Fibroblast of skin of left quadriceps (primary cell): ENCODE data around the gene NFIA.
"Not testable (repeated sequence)": the region's sequence is repeated elsewhere in the genome, so short reads cannot be mapped to it uniquely, and the experiment has no call there.

Source experiments
- DNase-seq, 2 experiments: peaks; one replicate each; pipeline ENCODE4 v3.0.0-alpha.2; 2013; ENCODE audit warnings: low read depth in 2 of 2

NFIA gene

GRCh38 chr1:61102041-61102440, 19.7 kb downstream of the NFIA start:
- no peak for DNase-seq

GRCh38 chr1:61102621-61103020, 20.3 kb downstream of the NFIA start:
- no peak for DNase-seq

- DNase-seq, result no peak
These were observed 21.9 kb downstream of the NFIA start for GRCh38 chr1:61104220-61104671.

- DNase-seq, result no peak
These were observed 25.3 kb downstream of the NFIA start for GRCh38 chr1:61107638-61108037.

GRCh38 chr1:61109158-61109557, 26.8 kb downstream of the NFIA start:
- DNase-seq, result no peak

- DNase-seq, result no peak
These were observed 27.5 kb downstream of the NFIA start for GRCh38 chr1:61109910-61110309.

GRCh38 chr1:61110554-61110953, 28.2 kb downstream of the NFIA start:
- no peak for DNase-seq

- no peak for DNase-seq
These were observed 29.0 kb downstream of the NFIA start for GRCh38 chr1:61111084-61112004.

GRCh38 chr1:61114178-61114870, 32.0 kb downstream of the NFIA start:
- no peak for DNase-seq

- no peak for DNase-seq
These were observed 33.1 kb downstream of the NFIA start for GRCh38 chr1:61115436-61115835.

GRCh38 chr1:61116421-61116820, 34.1 kb downstream of the NFIA start:
- DNase-seq, result no peak

GRCh38 chr1:61117283-61117682, 34.9 kb downstream of the NFIA start:
- no peak for DNase-seq

GRCh38 chr1:61119085-61119484, 36.7 kb downstream of the NFIA start:
- no peak for DNase-seq

- DNase-seq, result no peak
These were observed 38.0 kb downstream of the NFIA start for GRCh38 chr1:61120246-61120840.

GRCh38 chr1:61120998-61121397, 38.6 kb downstream of the NFIA start:
- no peak for DNase-seq

GRCh38 chr1:61121631-61122030, 39.3 kb downstream of the NFIA start:
- DNase-seq, result no peak

GRCh38 chr1:61122389-61122788, 40.0 kb downstream of the NFIA start:
- no peak for DNase-seq

GRCh38 chr1:61123326-61123725, 41.0 kb downstream of the NFIA start:
- no peak for DNase-seq

- no peak for DNase-seq
These were observed 41.7 kb downstream of the NFIA start for GRCh38 chr1:61124078-61124477.

GRCh38 chr1:61124696-61125095, 42.3 kb downstream of the NFIA start:
- no peak for DNase-seq

- no peak for DNase-seq
These were observed 42.9 kb downstream of the NFIA start for GRCh38 chr1:61125263-61125662.

GRCh38 chr1:61125895-61126294, 43.5 kb downstream of the NFIA start:
- DNase-seq, result no peak

GRCh38 chr1:61126843-61127242, 44.5 kb downstream of the NFIA start:
- not testable (repeated sequence) for DNase-seq
